GM21619 (cell line): Measurements from ENCODE around the gene NOSTRIN.
"Not testable (repeated sequence)": the region's sequence is repeated elsewhere in the genome, so short reads cannot be mapped to it uniquely, and the experiment has no call there.

ENCODE experiments used
- ATAC-seq: cut with Tn5 transposase; IDR thresholded peaks from one replicate; pipeline ENCODE4 v1.9.1; 2021; ENCODE audit not compliant: unreplicated experiment

Gene NOSTRIN

DNA sequence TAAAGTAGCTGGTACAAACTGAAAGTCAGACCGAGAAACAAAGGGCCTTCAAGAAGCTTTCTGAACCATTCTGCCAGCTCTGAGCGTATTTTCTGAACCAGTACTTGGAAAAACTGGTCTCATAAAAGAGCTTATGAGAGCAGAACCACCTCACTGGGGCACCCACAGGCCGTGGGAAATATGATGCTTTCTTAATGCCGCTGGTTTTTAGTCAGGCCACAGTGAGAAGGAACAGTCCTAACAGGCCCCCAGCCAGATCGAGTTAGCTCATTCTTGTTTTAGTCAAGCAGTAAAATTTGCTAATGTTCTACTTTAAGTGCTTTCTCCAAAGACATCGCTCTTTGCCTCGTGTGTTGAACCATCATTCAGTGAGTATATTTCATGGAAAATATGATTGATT lies 12.7 kb upstream of the NOSTRIN start:
- no peak for ATAC-seq

DNA sequence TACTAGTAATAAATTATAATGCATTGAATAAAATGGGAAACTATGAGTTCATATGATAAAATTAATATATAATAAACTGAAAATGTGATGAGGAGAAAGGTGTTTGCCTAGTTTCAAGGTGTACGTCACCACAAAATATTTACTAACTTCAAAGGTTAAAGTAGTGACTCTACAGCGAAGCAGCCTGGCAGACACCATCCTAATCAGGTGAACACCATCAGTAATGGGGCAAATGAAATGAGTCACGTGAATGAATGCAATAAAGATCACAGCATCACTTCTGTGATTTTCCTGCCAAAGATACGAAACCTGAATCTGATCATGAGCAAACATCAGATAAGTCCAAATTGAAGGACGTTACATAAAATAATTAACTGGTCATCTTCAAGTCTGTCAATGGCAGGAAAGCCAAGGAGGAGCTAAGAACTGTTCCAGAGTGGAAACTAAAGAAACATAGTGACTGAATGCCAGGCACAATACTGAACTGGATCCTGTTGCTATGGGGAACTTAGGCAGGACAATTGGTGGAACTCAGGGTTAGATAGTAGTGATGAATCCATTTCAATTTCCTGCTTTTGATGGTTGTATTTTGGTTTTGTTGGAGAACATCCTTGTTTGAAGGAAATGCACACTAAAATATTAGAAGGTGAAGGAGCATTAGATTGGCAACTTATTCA lies 12.1 kb upstream of the NOSTRIN start:
- no peak for ATAC-seq

DNA sequence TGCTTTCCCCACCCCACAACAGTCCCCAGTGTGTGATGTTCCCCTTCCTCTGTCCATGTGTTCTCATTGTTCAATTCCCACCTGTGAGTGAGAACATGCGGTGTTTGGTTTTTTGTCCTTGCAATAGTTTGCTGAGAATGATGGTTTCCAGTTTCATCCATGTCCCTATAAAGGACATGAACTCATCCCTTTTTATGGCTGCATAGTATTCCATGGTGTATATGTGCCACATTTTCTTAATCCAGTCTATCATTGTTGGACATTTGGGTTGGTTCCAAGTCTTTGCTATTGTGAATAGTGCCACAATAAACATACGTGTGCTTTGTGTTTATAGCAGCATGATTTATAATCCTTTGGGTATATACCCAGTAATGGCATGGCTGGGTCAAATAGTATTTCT lies 11.3 kb upstream of the NOSTRIN start:
- not testable (repeated sequence) for ATAC-seq

DNA sequence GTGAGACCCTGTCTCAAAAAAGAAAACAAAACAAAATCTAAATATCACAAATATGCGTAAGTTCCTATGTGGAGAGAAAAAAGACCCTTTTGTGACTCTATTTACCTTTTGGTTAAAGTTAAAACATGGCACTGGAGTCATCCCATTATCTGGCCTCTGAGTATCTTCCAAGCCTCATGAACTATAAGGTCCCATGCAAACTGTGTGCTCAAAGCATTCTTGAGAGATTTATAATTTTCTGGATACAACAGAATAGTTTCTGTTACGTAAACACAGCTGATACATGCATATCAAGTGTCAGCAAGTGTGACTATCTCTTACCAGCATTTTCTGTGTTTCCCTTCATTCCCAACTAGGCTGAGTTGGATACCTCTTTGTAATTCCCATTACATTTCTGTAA lies 8.8 kb upstream of the NOSTRIN start:
- no peak for ATAC-seq

DNA sequence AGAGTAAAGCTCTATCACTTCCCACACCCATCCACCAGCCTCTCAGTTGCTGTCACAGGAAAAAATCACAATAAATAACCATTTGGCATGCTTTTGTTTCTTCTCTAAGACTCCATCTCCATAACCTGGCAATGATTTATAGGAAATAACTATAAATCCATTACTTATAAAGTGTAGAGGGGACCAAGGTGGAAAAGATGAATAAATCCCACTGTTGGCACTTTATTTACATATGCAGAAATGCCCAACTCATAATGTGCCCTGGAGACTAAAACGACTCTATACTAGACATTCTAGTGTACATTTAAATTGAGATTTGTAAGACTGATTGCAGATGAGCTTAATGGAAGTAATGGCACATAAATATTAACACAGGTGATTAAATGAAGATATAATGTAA lies 7.5 kb upstream of the NOSTRIN start:
- ATAC-seq: no peak

DNA sequence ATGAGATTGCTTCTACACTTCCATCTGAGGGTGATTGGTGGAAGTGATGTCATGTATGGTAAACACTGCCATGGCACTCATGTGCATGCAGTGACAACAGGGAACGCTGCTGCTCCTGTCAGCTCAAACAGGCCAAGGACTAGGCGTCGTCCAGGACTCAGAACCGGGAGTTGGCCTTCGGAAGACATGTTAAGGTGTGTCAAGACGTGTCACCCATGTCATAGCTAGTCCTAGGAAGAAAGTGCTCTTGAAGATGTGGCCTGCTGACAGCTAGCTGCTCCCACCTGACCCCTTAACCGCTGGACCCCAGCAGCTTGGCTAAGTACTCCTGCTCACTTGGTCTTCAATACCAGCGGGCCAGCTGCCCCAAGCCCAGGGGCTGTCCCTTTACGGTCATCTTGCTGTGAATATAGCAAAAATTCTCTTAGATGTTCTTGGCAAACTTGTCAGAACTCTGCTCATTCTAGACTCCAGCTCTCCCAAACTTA lies 6.3 kb upstream of the NOSTRIN start:
- ATAC-seq: no peak

DNA sequence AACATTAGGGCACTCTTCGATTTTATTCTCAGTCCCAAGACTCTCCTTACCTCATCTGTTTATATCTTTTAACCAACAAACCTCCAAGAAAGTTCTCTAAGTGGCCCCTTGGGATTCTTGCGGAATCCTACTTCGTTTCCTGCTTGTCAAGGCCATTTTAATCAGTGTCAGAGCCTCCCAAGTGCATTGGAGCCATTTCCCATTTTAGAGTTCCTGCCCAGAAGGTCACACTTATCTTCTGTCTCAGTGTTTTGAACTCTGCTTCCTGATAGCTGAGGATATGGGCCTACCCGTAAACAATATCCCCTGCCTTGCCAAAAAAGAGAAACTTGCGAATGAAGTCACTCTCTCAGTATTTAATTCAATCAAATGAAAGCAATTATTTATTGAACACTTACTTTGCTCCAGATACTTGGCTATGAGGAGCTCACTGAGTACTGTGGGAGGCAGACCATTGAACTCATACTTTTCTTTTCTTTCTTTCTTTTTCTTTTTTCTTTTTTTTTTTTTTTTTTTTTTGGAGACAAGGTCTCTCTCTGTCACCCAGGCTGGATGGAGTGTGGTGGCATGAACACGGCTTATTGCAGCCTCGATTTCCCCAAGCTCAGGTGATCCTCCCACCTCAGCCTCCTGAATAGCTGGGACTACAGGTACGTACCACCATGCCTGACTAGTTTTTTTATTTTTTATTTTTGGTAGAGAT lies 5.7 kb upstream of the NOSTRIN start:
- no peak for ATAC-seq

DNA sequence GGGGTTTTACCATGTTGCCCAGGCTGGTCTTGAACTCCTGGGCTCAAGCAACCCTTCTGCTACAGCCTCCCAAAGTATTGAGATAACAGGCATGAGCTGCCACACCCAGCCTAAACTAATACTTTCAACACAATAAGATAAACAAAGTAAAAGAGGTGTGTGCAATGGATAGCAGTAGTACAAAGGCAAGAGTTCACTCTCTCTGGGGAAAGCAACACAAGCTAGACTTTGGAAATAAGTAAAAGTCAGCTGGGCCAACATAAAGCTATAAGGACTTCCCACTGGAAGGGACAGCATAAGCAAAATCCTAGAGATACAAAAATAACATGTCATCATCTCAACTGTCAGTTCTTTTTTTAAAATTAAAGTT lies 5.2 kb upstream of the NOSTRIN start:
- no peak for ATAC-seq

DNA sequence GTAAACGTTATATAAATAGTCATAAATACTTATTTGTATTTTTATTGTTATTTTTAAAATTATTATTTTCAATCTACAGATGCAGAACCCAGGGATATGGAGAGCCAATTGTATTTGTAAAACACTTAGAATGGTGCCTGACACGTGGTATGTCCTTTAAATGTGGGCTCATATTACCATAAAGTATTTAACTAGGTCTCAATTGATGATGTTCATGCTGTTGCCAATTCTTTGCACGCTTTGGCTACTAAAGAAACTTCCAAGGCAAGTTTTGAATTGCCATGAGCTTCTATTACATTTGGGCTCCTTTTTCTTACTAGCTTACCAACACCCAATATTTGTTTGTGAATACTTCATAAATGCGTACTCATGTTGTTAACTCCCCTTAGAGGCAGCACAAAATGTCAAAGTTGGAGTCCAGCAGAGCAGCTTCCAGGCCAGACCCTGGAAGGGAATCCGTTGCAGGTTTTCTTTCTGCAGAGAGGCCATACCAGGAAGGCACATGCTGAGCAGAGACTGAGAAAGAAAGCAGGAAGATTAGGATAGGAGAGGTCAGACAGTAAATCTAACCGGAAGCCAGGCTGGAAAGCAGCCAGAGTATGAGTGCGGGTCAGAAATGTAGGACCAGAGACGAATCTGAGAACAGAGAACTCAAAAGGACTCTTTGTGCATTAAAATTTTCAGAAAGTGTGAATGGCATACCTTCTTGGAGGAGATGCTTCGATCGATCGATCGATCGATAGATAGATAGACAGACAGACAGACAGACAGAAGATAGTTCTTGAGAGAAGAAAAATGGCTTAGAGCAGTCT lies 4.2 kb upstream of the NOSTRIN start:
- no peak for ATAC-seq

DNA sequence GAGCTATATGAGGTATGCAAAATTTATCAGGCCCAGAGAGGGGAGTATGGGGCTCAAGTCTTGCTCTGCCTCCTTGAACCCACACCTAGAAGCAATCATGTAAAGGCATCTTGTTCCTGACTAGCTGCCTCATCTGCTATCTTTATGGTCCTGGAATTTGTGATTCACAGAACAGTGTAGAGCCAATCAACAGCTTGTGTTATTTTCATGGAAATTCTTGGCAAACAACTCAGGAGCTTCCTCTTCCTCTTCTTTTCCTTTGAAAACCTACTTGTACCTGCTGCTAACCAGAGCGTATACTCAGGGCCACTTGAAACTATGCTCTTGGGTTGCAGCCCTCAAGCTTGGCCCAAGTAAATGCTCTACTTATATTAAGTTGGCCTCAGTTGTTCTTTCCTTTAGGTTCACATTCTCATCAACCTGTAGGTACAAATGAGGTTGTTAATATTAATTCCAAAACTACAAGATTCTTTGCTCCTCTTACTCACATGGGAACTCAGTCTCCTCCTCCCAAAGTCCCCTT lies 3.5 kb upstream of the NOSTRIN start:
- ATAC-seq: no peak

DNA sequence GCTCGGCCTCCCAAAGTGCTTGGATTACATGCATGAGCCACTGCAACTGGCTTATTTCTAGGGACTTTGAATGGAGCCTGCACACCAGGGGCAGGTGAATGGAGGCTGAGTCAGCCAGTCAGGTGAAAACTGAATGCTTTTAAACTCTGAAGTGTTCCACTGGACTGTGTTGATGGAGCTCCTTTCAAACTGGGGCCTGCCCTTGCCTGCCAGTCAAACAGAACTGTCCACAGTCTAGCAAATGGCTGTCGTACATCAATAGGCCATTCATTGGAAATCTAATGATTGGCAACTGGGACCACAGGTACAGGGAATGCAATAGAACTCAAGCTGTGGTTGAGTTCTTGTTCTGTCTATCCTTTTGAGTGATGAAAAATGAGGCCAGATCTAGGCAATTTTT lies 966 bp upstream of the NOSTRIN start:
- ATAC-seq: no peak

DNA sequence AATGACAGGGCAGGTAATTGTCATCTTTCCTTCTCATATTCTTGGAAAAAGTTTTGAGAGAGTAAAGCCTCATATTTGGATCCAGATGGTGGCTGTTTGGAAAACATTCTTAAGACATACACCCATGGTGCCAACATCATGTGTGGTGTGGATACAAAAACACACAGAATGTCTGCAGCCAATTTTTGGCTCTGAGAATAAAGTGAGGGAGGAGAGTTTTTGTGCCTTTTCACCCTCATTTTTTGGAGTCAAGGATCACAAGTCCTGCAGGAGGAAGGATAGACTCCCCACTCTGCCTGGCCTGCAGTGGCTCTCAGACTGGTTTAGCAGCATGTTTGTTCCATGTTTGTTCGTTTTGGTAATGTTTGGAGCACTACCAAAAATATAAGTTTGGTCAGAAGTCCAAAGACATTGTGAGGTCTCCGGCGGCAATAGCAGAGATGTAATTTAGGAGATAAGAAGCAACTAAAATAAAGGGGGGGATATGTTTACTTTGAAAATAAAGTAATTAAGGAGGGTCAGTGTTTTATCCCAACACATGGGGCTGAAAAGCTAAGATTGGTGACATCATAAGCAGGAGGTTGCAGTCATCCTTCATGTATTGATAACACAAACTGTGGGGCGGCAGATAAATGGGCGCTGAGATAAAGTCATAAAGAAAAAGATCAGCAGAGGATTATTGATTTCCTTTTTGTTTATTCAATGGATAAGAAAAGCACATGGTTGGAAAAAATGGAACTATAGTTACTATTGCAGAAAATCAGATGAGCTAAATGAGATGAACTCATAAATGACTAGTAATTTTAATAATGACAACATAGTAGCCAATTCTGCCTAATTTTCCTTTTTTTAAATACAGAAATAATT lies 655 bp downstream of the NOSTRIN start:
- no peak for ATAC-seq

DNA sequence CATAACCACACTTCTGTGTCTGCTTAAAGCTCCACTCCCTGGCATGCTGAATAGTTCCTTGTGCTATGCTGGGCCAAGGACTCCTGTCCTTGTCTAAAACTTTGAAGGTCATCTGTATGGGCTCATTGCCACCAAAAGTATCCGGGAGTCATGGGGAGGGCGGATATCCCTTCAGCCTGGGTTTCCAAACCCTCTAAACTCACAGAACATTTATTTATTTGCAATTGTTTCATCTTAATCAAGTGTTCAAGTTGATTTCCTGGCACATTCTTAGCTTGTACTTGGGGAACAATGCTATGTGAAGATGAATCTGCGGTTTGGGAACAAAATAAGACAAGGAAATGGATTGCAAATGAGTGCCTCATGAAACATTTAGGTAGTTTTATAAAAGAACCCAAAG lies 1.8 kb downstream of the NOSTRIN start:
- no peak for ATAC-seq

DNA sequence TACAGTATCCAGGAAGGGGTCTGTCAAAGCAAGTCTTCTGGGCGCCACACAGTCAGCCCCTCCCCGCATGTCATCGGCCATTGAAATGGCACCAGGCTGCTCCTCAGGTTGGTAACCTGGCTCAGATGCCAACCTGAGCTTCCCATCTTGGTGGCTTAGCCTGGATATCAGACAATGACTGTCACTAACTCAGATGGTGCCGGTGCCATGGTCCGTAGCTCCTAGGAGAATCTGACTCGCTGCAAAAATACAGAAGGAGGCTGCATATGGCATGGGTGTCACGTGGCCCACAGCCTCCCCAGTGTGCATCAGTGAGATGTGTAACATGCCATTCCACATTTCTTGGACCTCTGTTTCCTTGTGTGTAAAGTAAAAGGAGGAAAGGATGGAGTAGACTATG lies 3.2 kb downstream of the NOSTRIN start:
- no peak for ATAC-seq

DNA sequence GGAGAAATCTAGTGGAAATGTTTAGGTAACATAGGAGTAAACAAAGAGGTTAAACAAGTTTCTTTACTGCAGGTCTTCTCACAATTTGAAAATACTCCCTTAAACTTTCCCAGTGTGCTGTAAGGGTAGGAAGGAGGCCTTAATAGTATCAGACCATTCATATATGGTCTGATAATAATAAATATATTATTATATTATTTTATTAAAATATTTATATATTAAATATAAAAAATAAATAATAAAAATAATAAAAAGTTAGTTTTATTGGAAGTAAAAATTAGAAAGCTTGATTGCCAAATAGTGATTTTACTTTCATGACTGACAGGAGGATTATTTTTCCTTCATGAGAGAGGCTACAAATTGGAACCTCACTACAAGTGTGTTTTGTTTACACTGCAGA lies 7.1 kb downstream of the NOSTRIN start:
- ATAC-seq: no peak

DNA sequence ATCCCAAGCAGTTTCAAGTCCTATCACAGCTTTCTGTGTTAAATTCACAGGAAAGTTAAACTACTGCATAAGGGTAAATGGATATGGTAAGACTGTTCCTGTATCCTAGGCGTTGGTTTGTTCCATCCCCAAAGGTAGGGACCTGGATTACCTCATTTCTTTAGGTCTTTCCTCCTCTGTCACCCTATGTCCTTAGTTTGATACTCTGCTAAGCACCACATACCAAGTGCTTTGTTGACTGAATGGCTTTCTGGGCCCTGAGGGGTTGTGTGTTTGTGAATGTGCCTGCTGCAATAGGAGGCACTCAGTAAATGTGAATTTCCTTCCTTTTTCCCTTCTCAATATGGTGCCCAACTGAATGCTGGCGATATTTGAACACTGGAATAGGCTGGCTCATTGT lies 7.8 kb downstream of the NOSTRIN start:
- no peak for ATAC-seq

DNA sequence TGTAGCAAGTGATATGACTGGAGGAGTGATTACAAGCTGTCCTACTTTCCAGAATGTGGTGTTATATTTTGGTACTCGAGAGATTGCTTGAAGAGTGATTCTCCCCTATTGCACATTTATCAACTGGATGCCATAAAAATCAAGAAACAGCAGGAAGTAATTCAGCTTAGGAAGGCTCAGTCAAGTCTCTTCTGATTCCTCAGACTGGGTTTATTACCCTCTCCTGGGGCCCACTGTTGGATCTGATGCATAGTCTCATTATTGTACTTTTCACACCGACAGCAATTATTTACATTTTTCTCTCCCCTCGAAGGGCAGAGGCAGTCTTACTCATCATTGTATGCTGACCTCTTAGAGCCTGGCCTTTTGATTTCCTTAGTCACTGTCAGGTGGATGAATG lies 9.3 kb downstream of the NOSTRIN start:
- no peak for ATAC-seq

DNA sequence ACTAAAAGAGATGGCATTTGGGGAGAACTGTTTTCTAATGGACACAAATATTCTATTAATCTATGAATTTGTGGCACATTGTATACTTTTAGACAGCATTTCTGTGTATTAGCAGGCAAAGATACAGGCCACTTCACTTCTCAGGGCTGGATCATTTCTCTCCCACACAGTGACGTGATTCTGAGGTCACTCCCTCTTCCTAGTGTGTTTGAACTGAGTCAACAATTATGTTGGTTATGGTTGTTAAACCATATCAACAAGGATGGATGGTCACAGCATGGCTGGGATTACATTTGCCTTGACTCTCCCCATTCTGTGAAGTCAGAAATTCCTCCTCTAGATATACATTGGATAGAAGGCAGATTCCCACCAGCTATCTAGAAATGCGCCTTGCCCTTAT lies 11.6 kb downstream of the NOSTRIN start:
- ATAC-seq: no peak

DNA sequence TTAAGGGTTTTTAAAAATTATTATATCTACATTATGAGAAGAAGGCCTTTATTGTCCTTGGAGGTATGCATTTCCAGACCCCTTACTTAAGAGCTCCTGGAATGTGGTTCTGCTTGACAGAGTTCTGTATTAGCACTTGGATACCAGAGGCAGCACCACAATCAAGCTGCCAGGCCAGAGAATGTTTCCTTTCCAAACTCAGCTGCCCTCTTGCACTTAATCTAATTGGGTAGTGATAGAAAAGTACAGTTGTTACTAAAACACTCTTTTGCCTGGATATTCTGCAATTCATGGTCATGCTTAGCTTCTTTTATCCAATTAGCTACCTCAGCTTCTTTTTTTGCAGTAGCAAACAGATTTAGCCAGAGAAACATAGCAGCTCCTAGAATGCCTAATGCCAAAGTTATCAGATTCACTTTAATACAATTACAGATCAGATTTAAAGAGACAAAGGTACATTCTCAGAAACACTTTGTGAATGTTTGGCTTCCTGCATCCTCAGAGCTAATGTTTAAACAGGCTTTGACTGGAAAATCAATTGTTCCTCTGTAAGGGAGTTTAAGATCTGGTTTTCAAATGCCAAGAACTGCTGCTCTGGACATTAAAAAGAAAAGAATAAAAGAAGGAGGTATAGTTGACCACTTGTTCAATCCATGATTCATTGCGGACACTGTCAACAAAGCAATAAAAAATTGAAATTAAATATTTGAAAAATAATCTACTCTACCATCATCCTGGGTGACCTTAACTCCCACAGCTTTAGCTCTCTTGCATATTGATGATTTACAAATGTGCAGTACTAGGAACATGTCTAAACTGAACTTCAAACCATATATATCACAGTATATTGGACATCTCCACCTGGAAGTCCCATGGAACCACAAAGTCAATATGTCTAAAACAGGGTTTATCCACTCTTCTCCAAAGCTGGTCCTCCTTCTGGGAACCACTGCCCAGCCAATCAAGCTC lies 12.8 kb downstream of the NOSTRIN start:
- ATAC-seq: no peak

DNA sequence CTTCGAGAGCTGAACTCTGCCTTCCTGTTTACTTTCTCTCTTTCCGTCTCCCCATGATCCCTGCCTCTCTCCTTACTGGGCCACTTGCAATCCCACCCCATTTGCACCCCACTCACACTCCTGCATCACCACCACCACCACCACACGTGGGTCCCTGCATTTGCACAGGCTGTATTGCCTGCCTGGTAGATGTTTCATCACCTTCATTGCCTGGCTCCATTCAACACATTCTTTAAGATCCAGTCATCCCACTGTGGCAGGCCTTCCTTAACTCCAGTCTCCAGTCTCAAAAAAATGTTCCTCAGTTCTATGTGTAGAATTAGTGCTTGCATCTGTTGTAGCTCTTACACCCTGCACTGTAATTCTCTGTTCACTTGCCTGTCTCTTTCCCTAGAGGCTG lies 13.9 kb downstream of the NOSTRIN start:
- ATAC-seq: no peak
